ENCODE results near the gene PALM2AKAP2.

PALM2AKAP2 gene

GRCh38 chr9:109791003-109791677 is 11.1 kb downstream of the PALM2AKAP2 start:
- Histone ChIP-seq H3K9ac (ENCODE audit: low read depth, low read length) (no peak overlapping the region), H3K27ac (ENCODE audit: low read length) (no peak overlapping the region), H3K4me2 (ENCODE audit: insufficient read depth, low read length) (no peak overlapping the region), H3K79me2 (ENCODE audit: insufficient read depth, low read length) (no peaks in the 10 kb centered on the region), H4K20me1 (ENCODE audit: insufficient read depth, low read length) (no peaks in the 10 kb centered on the region), H3K4me1 (ENCODE audit: insufficient read depth, low read length) (no peaks in the 10 kb centered on the region), H3K27me3 (ENCODE audit: insufficient read depth, low read length, poor library complexity) (no peaks in the 10 kb centered on the region), H3K9me3 (ENCODE audit: insufficient read depth, low read length, severe bottlenecking) (no peaks in the 10 kb centered on the region), H3K4me3 (ENCODE audit: low read depth in 1 of 2, low read length in 2 of 2) (no peak overlapping the region), H3K36me3 (ENCODE audit: insufficient read depth, low read length) (no peaks in the 10 kb centered on the region), H2AFZ (ENCODE audit: low read depth, low read length) (no peak overlapping the region)
- ATAC-seq (ENCODE audit: insufficient read depth, low read depth) (no peak), DNase-seq (no peak)
- TF ChIP-seq CTCF (IDR thresholded peaks at IDR 0.05; ENCODE audit: borderline replicate concordance, extremely low read depth, low read length, poor library complexity, severe bottlenecking) (no peak), EZH2 (IDR thresholded peaks at IDR 0.05; ENCODE audit: borderline replicate concordance, low read depth, low read length, severe bottlenecking) (no peak)

GRCh38 chr9:109791747-109792146 is 11.7 kb downstream of the PALM2AKAP2 start:
- Histone ChIP-seq H3K4me1 (ENCODE audit: insufficient read depth, low read length) (no peaks in the 10 kb centered on the region), H3K27ac (ENCODE audit: low read length) (no peak overlapping the region), H3K4me2 (ENCODE audit: insufficient read depth, low read length) (no peak overlapping the region), H3K27me3 (ENCODE audit: insufficient read depth, low read length, poor library complexity) (no peaks in the 10 kb centered on the region), H3K9ac (ENCODE audit: low read depth, low read length) (no peak overlapping the region), H2AFZ (ENCODE audit: low read depth, low read length) (no peak overlapping the region), H3K36me3 (ENCODE audit: insufficient read depth, low read length) (no peaks in the 10 kb centered on the region), H3K4me3 (ENCODE audit: low read depth in 1 of 2, low read length in 2 of 2) (no peak overlapping the region), H3K9me3 (ENCODE audit: insufficient read depth, low read length, severe bottlenecking) (no peaks in the 10 kb centered on the region), H3K79me2 (ENCODE audit: insufficient read depth, low read length) (no peaks in the 10 kb centered on the region), H4K20me1 (ENCODE audit: insufficient read depth, low read length) (no peaks in the 10 kb centered on the region)
- TF ChIP-seq CTCF (IDR thresholded peaks at IDR 0.05; ENCODE audit: borderline replicate concordance, extremely low read depth, low read length, poor library complexity, severe bottlenecking) = no peak
- no peak for TF ChIP-seq EZH2 (IDR thresholded peaks at IDR 0.05; ENCODE audit: borderline replicate concordance, low read depth, low read length, severe bottlenecking)
- DNase-seq = no peak
- no peak for ATAC-seq (ENCODE audit: insufficient read depth, low read depth)

- Histone ChIP-seq H3K9me3 (ENCODE audit: insufficient read depth, low read length, severe bottlenecking) (no peaks in the 10 kb centered on the region), H3K27ac (ENCODE audit: low read length) (no peak overlapping the region), H3K36me3 (ENCODE audit: insufficient read depth, low read length) (no peaks in the 10 kb centered on the region), H3K4me2 (ENCODE audit: insufficient read depth, low read length) (no peak overlapping the region), H3K4me3 (ENCODE audit: low read depth in 1 of 2, low read length in 2 of 2) (no peak overlapping the region), H4K20me1 (ENCODE audit: insufficient read depth, low read length) (no peaks in the 10 kb centered on the region), H2AFZ (ENCODE audit: low read depth, low read length) (no peak overlapping the region), H3K27me3 (ENCODE audit: insufficient read depth, low read length, poor library complexity) (no peaks in the 10 kb centered on the region), H3K79me2 (ENCODE audit: insufficient read depth, low read length) (no peaks in the 10 kb centered on the region), H3K9ac (ENCODE audit: low read depth, low read length) (no peak overlapping the region), H3K4me1 (ENCODE audit: insufficient read depth, low read length) (no peaks in the 10 kb centered on the region)
- no peak for ATAC-seq (ENCODE audit: insufficient read depth, low read depth)
- TF ChIP-seq EZH2 (IDR thresholded peaks at IDR 0.05; ENCODE audit: borderline replicate concordance, low read depth, low read length, severe bottlenecking) = no peak
- no peak for TF ChIP-seq CTCF (IDR thresholded peaks at IDR 0.05; ENCODE audit: borderline replicate concordance, extremely low read depth, low read length, poor library complexity, severe bottlenecking)
- DNase-seq = no peak
These were observed 13.1 kb downstream of the PALM2AKAP2 start for GRCh38 chr9:109792951-109793546.
